Activated CD8-positive, alpha-beta memory T cell treated with anti-CD3 and anti-CD28 coated beads, Interleukin-2, amount 50 U/mL, for 1 hour (primary cell): ENCODE measurements around the gene MCC.
"Not testable (repeated sequence)": the region's sequence is repeated elsewhere in the genome, so short reads cannot be mapped to it uniquely, and the experiment has no call there.

Source experiments
- DNase-seq: peaks from one replicate; pipeline ENCODE4 v3.0.0-alpha.2; 2020; ENCODE audit errors: extremely low read depth

The MCC gene

DNA sequence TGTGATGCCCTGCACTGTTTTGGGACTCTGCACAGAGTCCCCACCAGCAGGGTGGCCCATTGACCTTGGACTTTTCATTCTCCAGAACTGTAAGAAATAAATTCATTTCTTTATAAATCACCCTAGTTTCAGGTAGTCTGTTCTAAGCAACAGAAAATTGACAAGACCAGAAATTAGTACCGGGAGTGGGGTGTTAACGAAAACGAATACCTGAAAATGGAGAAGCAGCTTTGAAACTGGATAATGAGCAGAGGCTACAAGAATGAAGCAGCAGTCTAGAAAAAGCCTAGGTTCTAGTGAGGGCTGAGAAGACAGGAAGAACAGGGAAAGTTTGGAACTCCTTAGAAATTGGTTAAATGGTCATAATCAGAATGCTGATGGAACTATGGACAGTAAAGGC, 2.1 kb upstream of the MCC start:
- no peak for DNase-seq

GRCh38 chr5:113489299-113489698, 1.0 kb upstream of the MCC start:
- no peak for DNase-seq

- no peak for DNase-seq
Measured at GRCh38 chr5:113488645-113489184, 462 bp upstream of the MCC start.

- DNase-seq: no peak
Measured at GRCh38 chr5:113487416-113487780, 855 bp downstream of the MCC start.

GRCh38 chr5:113480243-113480642, 8.0 kb downstream of the MCC start:
- DNase-seq: no peak

DNA sequence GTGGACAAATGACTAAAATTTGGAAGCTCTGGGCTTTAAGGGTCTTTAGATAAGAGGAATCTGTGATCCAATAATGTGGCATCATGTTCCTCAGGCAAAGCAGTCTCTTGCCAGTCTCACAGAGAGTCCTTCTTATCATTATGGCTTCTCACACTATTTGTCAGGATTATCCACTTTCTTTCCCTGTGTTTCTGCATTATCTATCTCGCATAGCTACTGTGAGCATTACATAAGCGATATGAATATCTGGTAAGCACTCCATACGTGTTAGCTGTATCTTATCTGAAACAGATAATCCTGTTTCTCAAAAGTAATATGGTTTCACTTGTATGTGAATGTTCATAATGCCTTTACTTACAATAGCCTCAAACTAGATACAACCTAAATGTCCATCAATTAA, 9.6 kb downstream of the MCC start:
- no peak for DNase-seq

GRCh38 chr5:113474100-113474728, 14.0 kb downstream of the MCC start:
- no peak for DNase-seq

- no peak for DNase-seq
Measured at GRCh38 chr5:113463032-113463431, 25.2 kb downstream of the MCC start.

- DNase-seq: not testable (repeated sequence)
Measured at GRCh38 chr5:113457106-113457505, 31.1 kb downstream of the MCC start.

GRCh38 chr5:113452941-113453340, 35.3 kb downstream of the MCC start:
- DNase-seq: no peak

- DNase-seq: no peak
Measured at GRCh38 chr5:113451797-113452196, 36.5 kb downstream of the MCC start.

DNA sequence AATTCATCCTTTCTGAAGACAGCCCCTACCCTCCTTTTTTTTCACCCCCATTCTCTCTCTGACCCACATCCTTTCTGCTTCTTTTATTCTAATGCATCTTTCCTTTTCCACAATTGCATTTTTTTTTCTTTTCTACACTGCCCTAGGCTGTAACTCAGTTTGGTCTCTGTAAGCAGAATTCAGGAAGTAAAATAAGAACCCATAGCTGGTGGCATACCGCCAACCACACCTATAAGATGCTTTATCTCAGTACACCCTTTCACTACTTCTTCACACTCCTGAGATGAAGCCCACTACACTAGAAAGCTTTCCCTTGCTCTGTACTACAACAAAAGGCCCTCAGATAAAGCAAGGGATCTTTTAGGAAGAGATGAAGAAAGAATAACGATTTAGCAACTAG, 37.3 kb downstream of the MCC start:
- no peak for DNase-seq

GRCh38 chr5:113450462-113450861, 37.8 kb downstream of the MCC start:
- DNase-seq: no peak

- DNase-seq: no peak
Measured at GRCh38 chr5:113448252-113448651, 40.0 kb downstream of the MCC start.

DNA sequence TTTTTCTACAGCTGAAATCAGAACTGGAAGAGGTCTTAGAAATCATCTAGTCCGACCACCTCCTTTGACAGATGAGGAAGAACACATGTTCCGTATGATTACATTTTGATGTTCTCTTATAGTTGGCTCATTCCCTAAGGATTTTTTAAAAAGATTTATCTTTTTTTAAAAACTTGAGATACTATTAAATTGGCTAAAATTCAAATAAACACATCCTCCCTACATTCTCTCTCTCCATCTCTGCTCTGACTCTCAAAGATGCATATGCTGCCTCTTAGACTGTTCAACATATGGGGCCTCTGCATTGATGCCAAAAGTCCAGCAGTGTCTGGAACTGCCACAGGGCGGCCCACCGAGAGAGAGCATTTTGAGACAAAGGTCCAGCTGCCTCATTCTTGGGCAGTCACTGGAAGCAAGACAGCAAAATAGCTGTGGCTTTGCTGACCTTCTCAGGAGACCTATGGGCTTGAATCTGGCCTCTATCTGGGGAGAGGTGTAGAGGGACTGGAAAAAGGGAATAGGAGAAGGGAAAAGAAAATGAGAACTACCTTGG, 40.7 kb downstream of the MCC start:
- no peak for DNase-seq

DNA sequence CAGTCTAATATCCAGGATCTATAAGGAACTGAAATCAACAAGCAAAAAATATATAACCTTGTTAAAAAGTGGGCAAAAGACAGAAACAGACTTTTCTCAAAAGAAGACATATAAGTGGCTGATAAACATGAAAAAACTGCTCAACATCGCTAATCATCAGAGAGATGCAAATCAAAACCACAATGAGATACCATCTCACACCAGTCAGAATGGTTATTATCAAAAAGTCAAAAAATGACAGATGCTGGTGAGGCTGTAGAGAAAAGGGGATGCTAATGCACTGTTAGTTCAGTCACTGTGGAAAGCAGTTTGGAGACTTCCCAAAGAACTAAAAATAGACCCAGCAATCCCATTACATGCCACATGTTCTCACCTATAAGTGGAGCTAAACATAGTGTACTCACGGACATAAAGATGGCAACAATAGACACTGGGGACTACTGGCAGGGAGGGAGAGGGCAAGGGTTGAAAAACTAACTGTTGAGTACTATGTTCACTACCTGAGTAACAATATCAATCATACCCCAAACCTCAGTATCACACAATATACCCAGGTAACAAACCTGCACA, 41.8 kb downstream of the MCC start:
- no peak for DNase-seq

- DNase-seq: no peak
Measured at GRCh38 chr5:113437111-113437510, 51.1 kb downstream of the MCC start.

GRCh38 chr5:113435575-113435974, 52.7 kb downstream of the MCC start:
- no peak for DNase-seq

DNA sequence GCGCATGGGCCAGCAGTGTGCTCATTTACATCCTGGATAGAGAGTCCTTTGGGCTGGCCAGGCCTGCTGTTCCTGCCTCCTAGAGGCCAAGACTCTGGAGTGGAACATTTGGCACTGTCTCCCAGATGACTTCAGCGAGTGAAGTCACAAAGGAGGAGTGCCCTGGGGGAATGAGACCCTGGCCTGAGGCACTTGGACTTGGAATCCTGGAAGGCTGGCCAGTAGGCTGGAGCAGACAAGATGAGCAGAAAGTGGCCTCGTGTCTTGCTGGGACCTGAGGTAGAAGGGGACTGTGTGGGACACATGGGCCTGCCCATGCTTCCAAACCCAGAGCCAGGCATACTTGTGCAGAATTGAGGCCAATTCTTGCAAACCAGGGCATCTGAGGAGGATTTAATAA, 53.4 kb downstream of the MCC start, which contains the start of gene TSSK1B:
TSS of gene TSSK1B (minus strand) at position 101 of the 400 bp plus-strand sequence. CDS start 150 bp downstream, outside the sequence.
- no peak for DNase-seq

DNA sequence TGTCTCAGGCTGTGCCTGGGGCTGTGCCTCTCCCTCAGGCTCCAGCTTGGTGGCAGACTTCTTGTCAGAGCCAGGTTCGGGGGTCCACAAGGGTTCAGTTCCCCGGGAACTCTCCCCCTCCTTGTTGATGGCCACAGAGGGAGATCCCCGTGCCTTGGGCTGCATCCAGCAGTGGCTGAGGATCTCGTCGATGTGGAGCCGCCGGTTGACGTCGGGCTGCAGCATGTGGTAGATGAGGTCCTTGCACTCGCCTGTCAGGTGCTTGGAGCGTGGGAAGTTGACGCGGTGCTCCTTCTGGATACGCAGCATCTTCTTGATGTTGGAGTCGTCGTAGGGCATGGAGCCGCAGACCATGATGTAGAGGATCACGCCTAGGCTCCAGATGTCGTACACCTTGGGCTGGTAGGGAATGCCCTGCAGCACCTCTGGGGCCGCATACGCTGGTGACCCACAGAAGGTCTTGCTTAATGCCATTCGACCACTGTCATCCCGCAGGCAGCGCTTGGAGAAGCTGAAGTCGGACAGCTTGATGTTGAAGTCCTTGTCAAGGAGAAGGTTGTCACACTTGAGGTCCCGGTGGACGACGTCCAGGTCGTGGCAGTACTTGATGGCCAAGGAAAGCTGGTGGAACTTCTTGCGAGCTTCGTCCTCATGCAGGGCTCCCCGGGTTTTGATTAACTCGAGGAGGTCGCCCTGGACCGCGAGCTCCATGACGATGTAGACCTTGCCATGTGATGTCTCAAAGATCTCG, 54.2 kb downstream of the MCC start:
- no peak for DNase-seq

DNA sequence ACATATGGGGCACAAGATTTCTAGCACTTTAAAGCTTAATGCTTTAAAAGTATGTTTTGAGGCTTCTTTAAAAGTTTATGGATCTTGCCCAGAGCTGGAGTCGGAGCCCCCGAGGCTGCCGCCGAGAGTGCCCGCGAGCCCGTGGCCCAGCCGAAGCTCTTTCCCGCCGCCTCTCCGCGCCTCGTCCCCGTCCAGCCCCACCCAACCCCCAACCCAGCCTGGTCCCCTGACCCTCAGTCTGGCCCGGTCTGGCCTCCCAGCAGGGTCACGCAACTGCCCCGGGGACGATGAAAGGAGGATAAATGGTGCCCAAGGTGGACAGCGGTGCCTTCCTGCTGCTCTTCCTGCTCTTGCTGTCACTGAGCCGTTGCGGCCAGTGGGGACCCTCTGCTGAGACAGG, 55.2 kb downstream of the MCC start:
- no peak for DNase-seq

GRCh38 chr5:113427871-113428574, 60.2 kb downstream of the MCC start:
- DNase-seq: no peak
